Measurements from ENCODE around the gene SNTG2. TPM values are rescaled to one million over a fixed set of nuclear protein-coding genes. Genes with fewer than 3 reads are reported as not detected.

The SNTG2 gene
- total RNA-seq, 1 donor = 0.09 TPM

DNA sequence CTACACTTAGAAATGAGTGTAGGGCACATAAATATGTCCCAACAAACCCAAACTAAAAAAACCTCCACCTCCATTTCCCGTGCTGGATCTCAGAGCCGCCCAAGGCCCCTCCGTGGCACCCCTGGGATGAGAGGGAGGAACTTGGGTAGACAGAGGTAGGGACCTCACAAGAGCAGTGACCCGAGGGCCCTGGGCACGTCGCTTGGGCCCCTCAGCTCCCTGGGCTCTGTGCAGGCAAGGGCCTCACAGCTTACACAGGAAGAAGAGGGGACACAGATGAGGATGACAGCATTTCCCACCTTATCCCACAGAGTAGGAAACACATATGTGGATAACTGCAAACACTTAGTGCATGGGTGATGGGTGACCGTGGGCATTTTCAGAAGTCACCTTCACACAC is 368.7 kb downstream of the SNTG2 start:
- no peak for TF ChIP-seq CTCF (IDR thresholded peaks at IDR 0.05; ENCODE audit: insufficient read depth, low read length)
- no peak for DNase-seq (ENCODE audit: low read depth)
- no peak overlapping the region for H3K4me3 ChIP-seq (ENCODE audit: low read depth, low read length)

- no peak for TF ChIP-seq CTCF (IDR thresholded peaks at IDR 0.05; ENCODE audit: insufficient read depth, low read length)
- H3K4me3 ChIP-seq (ENCODE audit: low read depth, low read length) = no peak overlapping the region
- no peak for DNase-seq (ENCODE audit: low read depth)
Measured at GRCh38 chr2:1321321-1321720, 370.7 kb downstream of the SNTG2 start.

DNA sequence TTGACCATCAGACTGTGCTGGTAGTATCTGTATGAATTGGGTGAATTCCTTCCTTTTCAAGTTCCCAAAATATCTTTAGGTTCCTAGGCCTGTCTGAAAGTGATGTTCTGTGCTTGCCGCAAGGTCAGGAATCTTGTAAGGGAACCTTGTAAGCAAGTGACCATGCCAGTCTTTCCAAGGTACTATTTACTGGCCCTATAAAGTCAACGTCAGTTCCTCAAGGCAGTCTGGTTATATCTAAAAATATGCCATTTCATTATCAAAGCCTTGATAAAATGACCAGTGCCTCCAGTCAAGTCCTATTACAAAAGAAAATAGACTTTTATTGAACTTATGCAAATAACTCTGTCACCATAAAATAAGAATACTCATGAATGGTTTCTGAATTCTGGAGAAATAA is 374.2 kb downstream of the SNTG2 start:
- no peak overlapping the region for H3K4me3 ChIP-seq (ENCODE audit: low read depth, low read length)

GRCh38 chr2:1328684-1329083 is 378.0 kb downstream of the SNTG2 start:
- no peak overlapping the region for H3K4me3 ChIP-seq (ENCODE audit: low read depth, low read length)
- no peak for DNase-seq (ENCODE audit: low read depth)
- no peak for TF ChIP-seq CTCF (IDR thresholded peaks at IDR 0.05; ENCODE audit: insufficient read depth, low read length)

More for the DNA sequence above, 374.2 kb downstream of the SNTG2 start:
- DNase-seq (ENCODE audit: low read depth) = no peak
- no peak for TF ChIP-seq CTCF (IDR thresholded peaks at IDR 0.05; ENCODE audit: insufficient read depth, low read length)

- no peak overlapping the region for H3K4me3 ChIP-seq (ENCODE audit: low read depth, low read length)
- no peak for DNase-seq (ENCODE audit: low read depth)
- TF ChIP-seq CTCF (IDR thresholded peaks at IDR 0.05; ENCODE audit: insufficient read depth, low read length) = no peak
Measured at GRCh38 chr2:1339388-1340140, 388.9 kb downstream of the SNTG2 start.

- no peak overlapping the region for H3K4me3 ChIP-seq (ENCODE audit: low read depth, low read length)
- no peak for TF ChIP-seq CTCF (IDR thresholded peaks at IDR 0.05; ENCODE audit: insufficient read depth, low read length)
- DNase-seq (ENCODE audit: low read depth) = no peak
Measured at GRCh38 chr2:1340141-1340512, 389.5 kb downstream of the SNTG2 start.
